HG02588 (cell line): ENCODE results near the gene LZTR1.
"Not testable (repeated sequence)": the region's sequence is repeated elsewhere in the genome, so short reads cannot be mapped to it uniquely, and the experiment has no call there.

Source experiments
- ATAC-seq: cut with Tn5 transposase; IDR thresholded peaks from one replicate; pipeline ENCODE4 v1.9.1; 2021; ENCODE audit warnings: mild to moderate bottlenecking, moderate library complexity; ENCODE audit not compliant: unreplicated experiment

The LZTR1 gene

DNA sequence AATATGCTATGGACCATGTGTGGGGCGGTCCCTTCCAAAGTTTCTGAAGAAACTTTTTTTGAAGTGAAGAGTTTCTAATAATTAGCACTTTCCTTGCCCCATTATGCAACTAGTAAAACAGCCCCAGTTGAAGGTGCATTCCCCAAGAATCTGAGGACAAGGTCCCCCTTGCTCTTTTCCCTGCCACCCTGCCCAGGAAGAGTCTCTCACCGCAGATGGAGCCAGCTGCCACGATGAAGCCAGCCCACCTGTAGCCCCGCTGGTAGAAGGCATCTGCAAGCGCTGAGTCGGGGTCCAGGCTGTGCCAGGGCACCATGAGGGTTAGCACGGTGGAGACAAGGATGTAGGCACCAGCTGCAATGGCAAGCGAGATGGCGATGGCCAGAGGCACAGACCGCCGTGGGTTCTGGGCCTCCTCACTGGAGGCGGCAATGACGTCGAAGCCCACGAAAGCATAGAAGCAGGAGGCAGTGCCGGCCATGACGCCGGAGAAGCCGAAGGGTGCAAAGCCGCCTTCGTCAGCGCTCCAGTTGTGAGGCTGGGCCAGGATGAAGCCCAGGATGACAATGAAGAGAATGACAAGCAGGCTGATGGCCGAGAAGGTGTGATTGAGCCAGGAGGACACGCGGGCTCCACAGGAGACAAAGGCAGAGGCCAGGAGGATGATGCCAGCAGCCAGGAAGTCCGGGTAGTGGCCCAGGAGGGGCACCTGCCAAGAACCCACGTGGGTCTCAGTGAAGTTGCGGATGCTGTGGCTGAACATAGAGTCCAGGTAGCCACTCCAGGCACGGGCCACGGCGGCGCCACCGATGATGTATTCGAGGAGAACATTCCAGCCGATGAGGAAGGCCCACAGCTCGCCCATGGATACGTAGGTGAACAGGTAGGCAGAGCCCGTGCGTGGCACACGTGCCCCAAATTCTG is 48.8 kb downstream of the LZTR1 start:
- ATAC-seq = no peak

DNA sequence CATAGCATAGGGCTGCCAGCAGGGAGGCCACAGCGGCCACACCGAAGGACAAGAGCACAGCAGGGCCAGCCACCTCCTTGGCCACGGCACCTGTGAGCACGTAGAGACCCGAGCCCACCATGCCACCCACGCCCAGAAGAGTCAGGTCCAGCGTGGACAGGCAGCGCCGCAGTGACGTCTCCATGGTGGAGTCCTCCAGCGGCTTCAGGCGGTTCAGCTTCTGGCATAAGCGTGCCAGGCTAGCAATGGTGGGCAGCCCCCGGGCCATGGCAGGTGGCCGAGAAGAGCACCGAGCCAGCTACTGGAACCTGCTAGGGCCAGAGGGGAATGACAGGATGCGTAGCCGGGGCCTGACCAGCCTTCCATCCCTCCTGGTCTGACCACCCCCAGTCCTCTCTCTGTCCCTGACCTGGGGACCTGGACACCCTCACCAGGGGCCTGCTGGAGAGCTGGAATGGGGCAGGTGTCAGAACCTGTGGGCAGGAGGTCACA is 49.5 kb downstream of the LZTR1 start:
- ATAC-seq = no peak

DNA sequence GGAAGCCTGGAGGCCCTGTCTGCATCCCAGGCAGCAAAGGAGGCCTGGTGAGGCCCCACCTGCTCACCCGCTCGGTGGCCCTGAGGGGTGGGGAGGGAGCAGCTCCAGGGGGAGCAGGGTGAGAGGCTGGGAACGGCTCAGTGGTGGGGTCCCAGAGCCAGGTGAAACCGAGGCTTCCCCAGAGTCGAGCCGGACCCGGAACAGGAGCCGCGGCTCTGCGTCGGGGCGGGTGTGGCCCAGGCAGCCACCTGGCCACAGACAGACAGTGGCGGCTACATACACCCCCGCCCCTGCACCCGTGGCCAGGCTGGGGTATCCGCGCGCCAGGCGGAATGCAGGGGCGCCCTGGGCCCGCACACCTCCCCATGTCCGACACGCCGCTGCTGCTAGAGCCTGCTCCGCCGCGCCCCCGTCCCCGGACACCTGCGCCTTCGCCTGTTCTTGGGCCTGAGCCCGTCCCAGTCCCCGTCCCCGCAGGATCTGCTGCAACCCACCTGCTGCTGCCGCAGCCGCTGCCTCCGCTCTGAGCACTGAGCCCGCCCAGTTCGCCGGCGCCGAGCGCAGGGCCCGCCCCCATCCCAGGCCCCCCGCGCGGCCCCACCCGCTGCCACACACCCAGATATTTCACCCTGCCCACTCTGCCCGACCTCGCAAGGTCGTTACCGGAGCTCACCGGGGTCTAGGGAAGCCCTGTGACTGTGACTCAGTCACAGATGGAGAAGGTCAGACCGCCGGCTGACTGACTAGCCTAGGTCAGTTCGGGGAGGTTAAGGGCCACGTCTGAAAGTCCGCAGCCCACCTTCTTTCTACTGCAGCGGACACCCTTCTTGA is 50.2 kb downstream of the LZTR1 start, which contains the start of gene SLC7A4:
Gene SLC7A4 (minus strand): TSS at position 525 of the 831 bp plus-strand sequence. CDS start 749 bp downstream, outside the sequence.
- ATAC-seq = no peak

DNA sequence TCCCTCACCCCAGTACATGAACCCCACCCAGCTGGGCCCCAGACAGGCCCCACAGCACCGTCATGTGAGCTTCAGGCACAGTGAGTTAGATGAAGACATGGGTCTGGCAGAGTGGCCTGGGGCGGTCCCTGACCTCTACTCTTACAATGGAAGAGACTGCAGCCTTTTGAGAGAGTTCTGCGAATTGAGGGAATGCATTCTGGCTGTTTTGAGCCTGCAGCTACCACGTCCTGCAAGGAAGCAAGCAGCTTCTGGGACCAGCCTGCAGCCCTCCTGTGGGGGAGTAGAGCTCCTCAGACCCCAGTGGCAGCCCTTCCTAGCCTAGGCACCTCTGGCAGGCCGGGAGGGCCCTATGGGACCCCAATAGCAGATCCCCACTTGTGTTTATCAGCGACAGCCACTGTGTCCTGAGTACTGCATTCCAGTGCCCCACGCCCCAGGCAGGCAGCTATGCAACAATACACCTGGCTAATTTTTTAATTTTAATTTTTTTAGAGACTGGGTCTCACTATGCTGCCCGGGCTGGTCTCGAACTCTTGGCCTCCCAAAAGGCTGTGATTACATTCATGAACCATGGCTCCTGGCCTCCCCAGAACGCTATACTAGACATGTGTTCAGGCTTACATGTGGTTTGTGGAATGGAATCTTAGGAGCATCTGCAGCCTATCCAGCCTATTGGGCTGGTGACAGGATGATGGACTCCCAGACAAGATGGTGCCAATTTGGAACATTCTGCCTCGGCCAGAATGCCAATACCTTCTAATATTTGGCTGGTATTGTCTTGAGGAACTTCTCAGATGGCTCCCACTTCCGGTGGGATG is 51.0 kb downstream of the LZTR1 start:
- ATAC-seq = no peak

DNA sequence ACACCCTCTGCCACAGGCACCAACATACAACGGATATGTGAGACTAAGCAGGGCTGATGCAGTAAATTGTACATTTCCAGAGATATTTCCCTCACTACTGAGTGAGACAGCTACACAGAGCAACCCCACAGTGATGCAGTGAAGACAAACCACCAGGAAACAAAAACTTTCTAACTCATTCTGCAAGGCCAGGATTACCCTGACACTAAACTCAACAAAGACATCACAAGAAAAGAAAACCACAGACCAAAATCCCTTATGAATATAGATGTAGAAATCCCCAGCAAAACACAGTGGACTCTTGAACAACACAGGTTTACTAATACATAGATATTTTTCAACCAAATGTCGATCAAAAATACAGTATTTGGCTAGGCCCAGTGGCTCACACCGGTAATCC is 51.8 kb downstream of the LZTR1 start:
- no peak for ATAC-seq

DNA sequence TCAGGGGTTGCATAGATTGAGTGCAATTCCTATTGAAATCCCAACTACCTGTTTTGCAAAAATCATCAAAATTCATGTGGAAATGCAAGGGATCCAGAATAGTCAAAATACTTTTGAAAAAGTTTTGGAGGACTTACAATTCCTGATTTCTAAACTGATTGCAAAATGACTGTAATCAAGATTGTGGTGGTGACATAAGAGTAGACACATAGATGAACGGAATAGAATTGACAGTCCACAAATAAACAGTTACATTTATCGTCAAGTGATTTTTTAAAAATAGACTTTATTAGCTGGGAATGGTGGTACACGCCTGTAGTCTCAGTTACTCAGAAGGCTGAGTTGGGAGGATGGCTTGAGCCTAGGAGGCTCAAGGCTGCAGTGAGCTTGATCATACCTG is 52.9 kb downstream of the LZTR1 start:
- no peak for ATAC-seq

DNA sequence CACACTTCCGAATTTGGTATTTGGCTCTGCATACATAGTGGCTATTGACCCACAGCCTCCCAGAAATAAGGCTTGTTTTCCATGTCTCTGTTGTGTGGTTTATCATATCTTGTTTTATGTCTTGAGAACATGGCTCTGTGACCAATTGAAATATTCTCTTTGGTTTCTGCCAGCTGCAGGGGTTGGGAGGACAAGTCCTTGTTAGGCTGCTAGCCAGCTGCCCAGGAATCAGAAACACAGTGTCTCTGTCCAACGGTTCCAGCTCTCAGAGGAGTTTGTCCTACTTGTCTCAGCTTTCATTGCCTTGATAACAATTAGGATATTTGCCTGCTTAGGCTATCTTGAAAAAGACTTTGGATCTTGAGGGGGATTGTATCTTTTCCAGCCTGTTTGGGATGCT is 56.3 kb downstream of the LZTR1 start:
- no peak for ATAC-seq

DNA sequence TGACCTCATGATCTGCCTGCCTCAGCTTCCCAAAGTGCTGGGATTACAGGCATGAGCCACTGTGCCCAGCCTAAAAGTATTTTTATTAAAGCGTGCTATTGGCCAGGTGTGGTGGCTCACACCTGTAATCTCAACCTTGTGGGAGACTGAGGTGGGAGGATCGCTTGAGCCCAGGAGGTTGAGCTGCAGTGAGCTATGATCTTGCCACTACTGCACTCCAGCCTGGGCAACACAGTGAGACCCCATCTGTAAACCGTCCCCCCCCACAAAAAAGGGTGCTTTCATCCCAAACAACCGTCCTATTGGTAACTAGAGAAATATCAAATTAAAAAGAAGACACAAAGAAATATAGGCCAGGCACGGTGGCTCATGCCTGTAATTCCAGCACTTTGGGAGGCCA is 57.1 kb downstream of the LZTR1 start:
- ATAC-seq = not testable (repeated sequence)

DNA sequence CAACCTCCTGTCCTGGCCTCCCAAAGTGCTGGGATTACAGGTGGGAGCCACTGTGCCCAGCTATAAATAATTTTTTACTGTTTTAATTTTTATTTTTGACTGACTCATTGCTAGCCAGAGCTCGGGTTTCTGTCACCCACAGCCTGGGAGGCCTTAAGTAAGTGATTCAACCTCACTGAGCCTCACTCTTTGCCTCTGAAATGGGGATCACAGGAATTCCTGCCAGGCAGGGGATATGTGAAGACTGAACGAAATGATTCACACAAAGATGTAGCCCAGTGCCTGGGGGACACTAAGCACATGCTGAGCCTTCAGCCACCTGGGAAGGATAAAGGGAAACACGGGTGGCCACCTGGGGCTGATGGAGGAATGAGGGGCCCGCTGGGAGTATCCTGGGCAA is 59.8 kb downstream of the LZTR1 start:
- no peak for ATAC-seq

DNA sequence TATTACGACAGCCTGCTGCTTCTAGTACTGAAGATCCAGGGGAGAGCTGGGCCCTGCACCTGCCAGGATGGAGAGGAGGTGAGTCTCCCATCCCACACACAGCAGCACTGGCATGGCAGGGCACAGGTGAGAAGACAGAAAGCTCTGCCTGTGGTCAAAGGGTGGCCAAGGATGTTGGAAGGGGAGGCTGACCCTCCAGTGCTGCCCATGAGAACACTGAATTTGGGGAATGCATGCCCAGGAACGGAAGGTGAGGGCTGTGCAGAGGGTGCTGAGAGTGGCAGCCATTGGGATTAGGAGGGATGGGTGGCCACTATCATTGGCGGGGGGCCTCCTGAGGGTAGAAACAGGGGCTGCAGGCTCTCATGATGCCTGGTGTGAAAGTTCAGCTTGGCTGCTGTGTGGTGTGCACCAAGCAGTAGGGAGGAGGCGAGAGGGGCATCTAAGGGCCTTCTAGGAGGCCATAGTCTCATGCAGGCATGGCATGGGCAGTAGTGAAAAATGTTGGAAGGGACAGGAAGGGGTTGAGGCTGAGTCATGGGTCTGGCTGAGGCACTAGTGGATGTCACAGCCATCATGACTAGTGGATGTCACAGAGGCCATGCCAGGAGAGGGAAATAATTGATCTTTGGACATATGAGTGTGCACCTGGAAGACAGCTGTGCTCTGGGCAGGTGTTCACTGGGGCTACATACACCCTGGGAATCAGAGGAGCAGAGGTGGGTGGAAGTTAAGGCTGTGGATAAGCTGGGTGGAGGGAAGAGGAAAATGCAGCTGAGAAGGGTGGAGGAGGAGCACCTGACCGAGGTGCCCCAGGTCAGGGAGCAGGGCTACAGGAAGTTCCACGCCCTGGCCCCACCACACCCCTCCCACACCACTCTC is 61.1 kb downstream of the LZTR1 start:
- ATAC-seq = no peak

DNA sequence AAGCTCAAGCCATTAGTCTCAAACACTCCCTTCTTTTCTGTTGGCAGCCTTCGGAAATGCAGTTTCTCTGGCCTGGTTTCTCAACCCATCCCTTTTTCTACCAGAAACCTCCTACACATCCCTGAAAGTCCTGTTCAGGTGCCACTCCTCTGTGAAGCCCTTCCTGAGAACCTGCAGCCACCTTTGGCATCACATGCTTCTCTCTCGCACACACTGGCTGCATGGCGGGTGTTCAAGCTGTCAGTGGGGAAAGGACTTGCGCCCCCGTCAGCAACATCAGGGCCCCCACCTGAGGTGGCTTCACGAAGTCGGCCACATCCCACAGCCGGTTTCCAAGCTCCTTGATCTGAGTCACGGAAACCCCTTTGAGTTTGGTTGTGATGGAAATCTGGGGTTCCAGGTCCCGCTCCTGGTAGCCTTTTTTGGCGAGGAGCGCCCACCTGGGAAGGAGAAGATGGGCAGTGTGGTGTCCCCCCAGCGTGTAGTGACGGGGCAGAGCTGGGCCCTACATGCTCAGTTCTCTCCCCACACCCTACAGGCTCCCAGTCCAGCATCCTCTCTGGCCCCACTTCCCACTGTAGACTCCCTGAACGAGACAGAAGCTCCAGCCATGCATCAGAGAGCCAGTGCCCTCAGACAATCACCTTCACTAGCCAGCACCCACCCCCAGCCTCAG is 61.9 kb downstream of the LZTR1 start:
- ATAC-seq = no peak

DNA sequence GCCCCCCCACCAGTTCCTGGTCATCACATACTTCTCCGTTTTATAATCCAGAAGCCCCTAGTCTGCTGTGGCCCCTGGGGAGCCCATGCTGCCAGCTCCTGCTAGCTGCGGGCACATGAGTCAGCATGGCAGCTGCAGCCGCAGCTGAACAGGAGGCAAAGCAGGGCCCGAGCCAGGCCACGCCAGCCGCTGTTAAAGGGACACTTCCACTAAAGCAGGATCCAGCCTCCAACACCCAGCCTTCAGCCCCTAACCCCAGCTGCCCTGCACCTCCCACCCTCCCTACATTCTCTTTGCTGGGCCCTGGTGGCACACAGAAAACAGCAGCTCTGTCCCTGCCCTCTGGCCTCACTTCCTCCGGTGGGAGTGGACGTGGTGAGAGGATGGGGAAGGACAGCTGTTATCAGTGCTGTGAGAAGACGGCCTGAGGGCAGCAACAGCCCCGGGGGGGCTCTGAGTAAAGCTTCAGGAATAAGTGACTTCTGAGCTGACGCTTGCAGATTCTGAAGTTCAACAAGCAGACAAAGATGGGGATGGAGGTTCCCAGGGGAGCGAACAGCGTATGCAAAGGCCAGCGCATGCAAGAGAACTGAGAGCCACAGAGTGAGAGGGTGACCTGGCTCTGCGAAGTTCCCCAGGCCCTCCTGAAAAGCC is 63.0 kb downstream of the LZTR1 start:
- ATAC-seq = no peak

DNA sequence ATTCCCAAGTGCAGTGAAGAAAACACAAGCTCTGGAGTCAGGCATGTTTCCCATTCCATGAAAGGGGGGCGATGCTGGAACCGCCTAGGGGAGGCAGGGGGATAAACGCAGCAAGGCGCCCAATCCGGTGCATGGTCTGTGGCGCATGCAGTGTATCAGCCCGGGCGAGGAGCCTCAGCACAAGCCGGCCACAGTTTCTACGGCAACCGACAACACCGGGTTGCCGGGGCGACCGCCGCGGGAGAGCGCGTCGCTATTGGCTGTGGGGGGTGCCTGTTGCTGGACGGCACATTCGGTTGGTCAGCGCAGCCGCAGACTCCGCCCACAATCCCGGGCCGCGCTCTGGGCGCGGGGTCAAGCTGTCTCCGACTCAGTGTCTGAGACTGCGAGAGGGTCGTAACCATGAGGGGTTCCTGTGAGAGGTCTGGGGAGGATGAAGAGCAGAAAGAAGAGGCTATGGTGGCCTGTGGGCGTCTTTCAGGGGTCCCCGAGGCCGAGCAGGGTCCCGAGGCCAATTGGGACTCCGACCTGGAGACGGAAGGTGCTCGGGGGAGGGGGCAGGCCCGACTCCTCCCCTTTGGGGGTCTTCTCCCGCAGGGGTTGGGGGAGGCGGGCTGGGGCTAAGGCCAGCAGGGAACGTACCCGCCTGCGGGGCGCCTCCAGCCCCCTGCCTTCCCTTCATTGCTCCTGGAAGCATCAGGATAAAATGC is 63.6 kb downstream of the LZTR1 start, which contains the start of gene LRRC74B:
Gene LRRC74B (plus strand): TSS at position 362 of the 710 bp plus-strand sequence. CDS start 41 bp downstream, at position 403.
- peak; percentile 76 for ATAC-seq

DNA sequence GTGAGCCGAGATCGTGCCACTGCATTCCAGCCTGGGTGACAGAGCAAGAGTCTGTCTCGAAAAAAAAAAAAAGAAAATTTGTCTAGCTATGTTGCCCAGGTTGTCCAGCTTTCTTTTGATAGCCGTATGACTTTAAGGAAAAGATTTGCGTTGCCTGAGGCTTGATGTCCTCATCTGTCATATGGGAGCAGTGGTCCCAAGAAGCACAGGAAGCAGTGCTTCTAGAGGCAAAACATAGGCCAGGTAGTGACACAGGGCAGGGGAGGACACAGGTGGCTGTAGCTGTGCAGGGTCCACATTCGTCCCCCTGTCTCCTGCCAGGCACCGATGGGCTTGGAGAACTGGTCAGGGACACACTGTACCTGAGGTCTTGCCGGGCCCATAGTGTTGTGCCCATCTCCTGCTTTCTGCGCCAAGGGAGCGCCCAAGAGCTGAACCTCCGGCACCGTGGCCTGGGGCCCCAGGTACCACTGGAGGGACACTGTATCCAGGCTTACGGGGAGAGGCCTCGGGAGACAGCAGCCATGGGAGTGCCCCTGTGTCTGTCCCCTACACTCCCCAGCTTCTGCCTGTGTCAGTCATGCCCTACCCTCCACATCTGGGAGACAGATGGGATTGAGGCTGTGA is 65.1 kb downstream of the LZTR1 start:
- no peak for ATAC-seq

DNA sequence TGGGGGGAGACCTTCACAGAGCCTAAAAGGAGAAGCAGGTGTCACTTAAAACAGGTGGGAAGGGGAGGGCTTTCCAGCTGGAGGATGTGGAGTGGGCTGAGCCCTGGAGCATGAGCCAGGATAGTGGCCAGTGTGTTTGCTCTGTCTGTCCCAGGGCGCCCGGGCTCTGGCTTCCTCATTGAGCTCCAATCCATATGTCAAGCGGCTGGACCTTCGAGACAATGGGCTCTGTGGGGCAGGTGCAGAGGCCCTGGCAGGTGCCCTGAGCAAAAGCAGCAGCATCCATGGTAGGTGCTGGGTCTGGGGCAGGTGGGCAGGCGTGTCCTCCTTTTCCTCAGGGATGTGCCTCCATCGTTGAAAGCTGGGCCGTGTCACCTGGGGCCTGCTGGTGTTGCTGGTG is 65.6 kb downstream of the LZTR1 start:
- no peak for ATAC-seq

DNA sequence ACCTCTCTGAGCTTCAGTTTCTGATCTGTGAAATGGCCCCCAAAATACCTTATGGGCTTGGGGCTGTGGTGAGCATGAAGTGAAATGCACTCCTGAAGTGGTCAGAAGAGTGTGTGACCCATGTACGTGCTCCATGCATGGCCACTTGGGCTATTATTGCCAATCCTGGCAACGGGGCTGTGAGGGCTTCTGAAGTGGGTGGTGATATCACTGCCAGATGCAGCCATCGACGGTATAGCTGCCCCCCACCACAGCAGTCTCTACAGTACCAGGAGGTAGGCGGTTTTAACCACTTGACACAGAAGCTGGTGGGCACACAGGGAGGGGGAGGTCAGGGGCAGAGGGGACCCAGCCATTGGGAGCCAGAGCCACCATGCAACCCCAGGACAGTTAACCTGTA is 66.4 kb downstream of the LZTR1 start:
- ATAC-seq = not testable (repeated sequence)
